Bronchial epithelial cell (primary cell): ENCODE measurements around the gene CWC22. TPM values are rescaled to one million over a fixed set of nuclear protein-coding genes. Genes with fewer than 3 reads are reported as not detected.

Experiments
- DNase-seq: peaks from one replicate; pipeline ENCODE4 v3.0.0-alpha.2; 2010; ENCODE audit warnings: low read depth
- FAIRE-seq: peaks from 2 replicates; lab custom pipeline; 2011; peaks lifted over from hg19 to GRCh38; lab: Jason Lieb, UNC
- H3K27me3 ChIP-seq: 2 replicates; pipeline ENCODE4 v1.5.1; 2011; ENCODE audit warnings: low read length; ENCODE audit not compliant: control insufficient read depth, insufficient read depth
- H3K36me3 ChIP-seq: 2 replicates; pipeline ENCODE4 v1.5.1; 2011; ENCODE audit warnings: low read length; ENCODE audit not compliant: control insufficient read depth, insufficient read depth
- H3K4me3 ChIP-seq: 2 replicates; pipeline ENCODE4 v1.5.1; 2011; ENCODE audit warnings: mild to moderate bottlenecking, low read depth, low read length, control low read depth
- total RNA-seq: library from RNA; depleted of rRNA; stranded (reverse); fragments of >200 nt; gene quantifications from 2 replicates; pipeline ENCODE4 v1.2.1, GENCODE V29; 2014
- TF ChIP-seq, protein P1 (sequence below): IDR thresholded peaks from 2 replicates; pipeline ENCODE4 v1.5.1; 2011; ENCODE audit warnings: mild to moderate bottlenecking, moderate library complexity, low read length, control low read depth, inconsistent platforms; ENCODE audit not compliant: insufficient read depth, severe bottlenecking

Gene CWC22
- total RNA-seq, 1 donor from 2014 or later, result 13.4 TPM

DNA sequence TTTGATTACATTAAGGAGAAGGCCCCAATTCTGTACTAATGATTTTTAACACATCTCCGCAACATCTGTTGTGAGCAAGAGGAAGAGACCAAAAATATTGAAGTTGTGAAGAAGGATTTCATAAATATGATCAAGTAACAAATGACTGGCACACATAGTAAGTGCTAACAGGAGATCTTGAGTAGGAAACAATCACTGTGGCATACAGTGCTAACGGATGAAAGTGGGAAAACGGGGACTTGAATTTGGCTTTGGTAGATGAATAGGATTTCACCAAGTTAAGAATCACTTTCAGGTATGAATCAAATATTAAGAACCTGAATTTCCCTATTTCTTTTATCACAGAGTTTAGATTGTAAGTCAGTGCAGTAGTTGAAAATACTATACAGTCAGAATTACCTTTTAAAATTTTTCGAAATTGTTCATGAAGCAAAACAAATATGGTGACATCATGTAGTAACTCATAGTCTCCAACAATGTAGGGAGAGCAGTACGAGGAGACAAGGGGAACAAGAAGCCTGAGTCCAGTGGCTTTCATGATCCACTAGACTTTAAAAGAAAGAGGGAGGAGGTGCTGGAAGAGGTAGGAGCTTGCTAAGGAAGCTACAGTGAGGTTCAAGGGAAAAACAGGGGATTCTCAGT, 16.3 kb downstream of the CWC22 start:
- Histone ChIP-seq H3K4me3 (no peak overlapping the region), H3K36me3 (peaks cover 3% of the 10 kb centered on the region), H3K27me3 (no peaks in the 10 kb centered on the region)
- DNase-seq, result no peak
- TF ChIP-seq, protein P1, sequence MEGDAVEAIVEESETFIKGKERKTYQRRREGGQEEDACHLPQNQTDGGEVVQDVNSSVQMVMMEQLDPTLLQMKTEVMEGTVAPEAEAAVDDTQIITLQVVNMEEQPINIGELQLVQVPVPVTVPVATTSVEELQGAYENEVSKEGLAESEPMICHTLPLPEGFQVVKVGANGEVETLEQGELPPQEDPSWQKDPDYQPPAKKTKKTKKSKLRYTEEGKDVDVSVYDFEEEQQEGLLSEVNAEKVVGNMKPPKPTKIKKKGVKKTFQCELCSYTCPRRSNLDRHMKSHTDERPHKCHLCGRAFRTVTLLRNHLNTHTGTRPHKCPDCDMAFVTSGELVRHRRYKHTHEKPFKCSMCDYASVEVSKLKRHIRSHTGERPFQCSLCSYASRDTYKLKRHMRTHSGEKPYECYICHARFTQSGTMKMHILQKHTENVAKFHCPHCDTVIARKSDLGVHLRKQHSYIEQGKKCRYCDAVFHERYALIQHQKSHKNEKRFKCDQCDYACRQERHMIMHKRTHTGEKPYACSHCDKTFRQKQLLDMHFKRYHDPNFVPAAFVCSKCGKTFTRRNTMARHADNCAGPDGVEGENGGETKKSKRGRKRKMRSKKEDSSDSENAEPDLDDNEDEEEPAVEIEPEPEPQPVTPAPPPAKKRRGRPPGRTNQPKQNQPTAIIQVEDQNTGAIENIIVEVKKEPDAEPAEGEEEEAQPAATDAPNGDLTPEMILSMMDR, result no peak
- FAIRE-seq, result no peak

DNA sequence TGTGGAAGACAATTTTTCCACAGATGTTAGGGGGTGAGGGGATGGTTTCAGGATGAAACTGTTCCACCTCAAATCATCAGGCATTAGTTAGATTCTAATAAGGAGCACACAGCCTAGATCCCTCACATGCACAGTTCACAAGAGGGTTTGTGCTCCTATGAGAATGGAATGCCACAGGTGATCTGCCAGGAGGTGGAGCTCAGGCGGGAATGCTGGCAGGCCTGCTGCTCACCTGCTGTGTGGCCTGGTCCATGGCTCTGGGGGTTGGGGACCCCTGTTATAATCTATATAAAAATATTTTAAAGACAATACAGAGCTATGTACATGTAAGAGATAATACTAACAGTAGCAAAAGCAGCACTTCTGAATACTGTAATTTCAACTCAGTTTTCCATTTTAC, 19.2 kb downstream of the CWC22 start:
- FAIRE-seq, result no peak

DNA sequence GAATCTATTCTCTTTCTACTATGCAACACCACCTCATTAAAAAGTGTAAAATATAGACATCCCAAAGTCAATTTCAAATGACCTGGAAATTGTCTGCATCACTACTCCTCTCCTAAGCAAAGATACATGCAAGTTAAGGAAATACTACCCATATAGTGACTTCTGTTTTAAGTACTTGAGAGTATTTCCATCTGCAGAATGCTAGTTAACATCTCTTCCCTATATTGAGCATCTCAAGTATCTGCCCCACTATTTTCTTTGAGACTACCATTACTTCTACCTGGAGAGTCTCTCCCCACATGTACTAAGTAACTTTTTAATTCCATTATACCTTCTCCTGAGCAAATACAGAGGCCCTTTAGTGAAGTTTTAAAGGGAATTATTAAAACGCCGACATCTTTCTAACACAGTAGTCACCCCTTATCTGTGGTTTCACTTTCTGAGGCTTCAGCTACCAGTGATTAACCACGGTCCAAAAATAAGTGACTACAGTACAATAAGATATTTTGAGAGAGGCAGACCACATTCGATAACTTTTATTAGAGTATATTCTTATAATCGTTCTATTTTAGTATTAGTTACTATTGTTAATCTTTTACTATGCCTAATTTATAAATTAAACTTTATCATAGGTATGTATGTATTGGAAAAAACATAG, 21.8 kb downstream of the CWC22 start:
- DNase-seq (no peak), FAIRE-seq (no peak)
- H3K27me3 ChIP-seq, result no peaks in the 10 kb centered on the region
- H3K4me3 ChIP-seq, result no peak overlapping the region
- TF ChIP-seq, protein P1, result no peak
- no peaks in the 10 kb centered on the region for H3K36me3 ChIP-seq

More for the DNA sequence above, 19.2 kb downstream of the CWC22 start:
- no peaks in the 10 kb centered on the region for H3K27me3 ChIP-seq
- no peak for DNase-seq
- H3K36me3 ChIP-seq, result peaks cover 2% of the 10 kb centered on the region
- H3K4me3 ChIP-seq, result no peak overlapping the region
- TF ChIP-seq, protein P1, result no peak

DNA sequence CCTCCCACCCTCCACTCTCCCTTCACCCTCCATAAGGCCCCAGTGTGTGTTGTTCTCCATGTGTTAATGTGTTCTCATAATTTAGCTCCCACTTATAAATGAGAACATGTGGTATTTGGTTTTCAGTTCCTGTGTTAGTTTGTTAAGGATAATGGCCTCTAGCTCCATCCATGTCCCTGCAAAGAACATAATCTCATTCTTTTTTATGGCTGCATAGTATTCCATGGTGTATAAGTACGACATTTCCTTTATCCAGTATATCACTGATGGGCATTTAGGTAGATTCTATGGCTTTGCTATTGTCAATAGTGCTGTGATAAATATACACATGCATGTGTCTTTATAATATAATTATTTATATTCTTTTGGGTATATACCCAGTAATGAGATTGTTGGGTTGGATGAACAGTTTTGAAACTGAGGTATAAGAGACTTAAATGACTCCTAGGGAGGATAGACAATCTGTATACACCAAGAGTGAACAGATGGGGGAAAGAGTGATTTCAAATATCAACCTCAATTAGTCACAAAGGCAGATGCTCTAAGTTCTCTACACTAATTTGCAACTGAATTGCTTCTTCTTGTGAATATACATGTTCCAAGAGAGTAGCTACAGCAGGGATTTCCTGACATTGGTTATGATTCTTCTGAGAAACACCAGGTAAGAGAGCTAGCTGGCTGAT, 23.7 kb downstream of the CWC22 start:
- Histone ChIP-seq H3K4me3 (no peak overlapping the region), H3K27me3 (no peaks in the 10 kb centered on the region), H3K36me3 (no peaks in the 10 kb centered on the region)
- FAIRE-seq, result no peak
- no peak for DNase-seq
- TF ChIP-seq, protein P1, result no peak

DNA sequence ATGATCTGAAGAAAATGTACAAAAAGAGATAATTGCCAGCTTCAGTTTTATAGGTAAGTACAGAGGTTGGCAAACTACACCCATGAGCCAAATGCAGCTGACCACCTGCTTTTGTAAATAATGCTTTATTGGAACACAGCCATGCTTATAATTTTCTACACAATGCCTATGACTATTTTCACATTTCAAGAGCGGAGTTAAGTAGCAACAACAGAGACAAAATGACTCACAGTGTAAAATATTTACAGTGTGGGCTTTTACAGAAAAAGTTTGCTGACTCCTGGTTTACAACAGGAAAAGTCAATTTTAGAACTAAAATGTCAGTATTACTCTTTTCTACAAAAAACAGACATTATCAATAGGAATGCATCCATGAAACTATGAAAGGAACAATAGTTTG, 26.0 kb downstream of the CWC22 start:
- Histone ChIP-seq H3K36me3 (no peaks in the 10 kb centered on the region), H3K27me3 (no peaks in the 10 kb centered on the region), H3K4me3 (no peak overlapping the region)
- TF ChIP-seq, protein P1, result no peak
- FAIRE-seq (no peak), DNase-seq (peak; percentile 18)
